G401 (cell line): Measurements from ENCODE around the gene GRK3. TPM values are rescaled to one million over a fixed set of nuclear protein-coding genes. Genes with fewer than 3 reads are reported as not detected.

Source experiments
- DNase-seq: peaks from one replicate; pipeline ENCODE4 v3.0.0-alpha.2; 2015; ENCODE audit warnings: low spot score
- in situ Hi-C: cut with HindIII; loops from 2 replicates; pipeline ENCODE4 v1.10.0; 2016; ENCODE audit warnings: low sequenced_read_pairs, mixed read lengths
- total RNA-seq: library from RNA; depleted of rRNA; stranded (reverse); fragments of >200 nt; shearing (Covaris generic); gene quantifications from 2 replicates; pipeline ENCODE4 v1.2.3, GENCODE V29; 2014; rRNA removed

The GRK3 gene
- total RNA-seq, 1 experiment from 2014 or later = 16.3 TPM

- no peak for DNase-seq
Measured at GRCh38 chr22:25762147-25762546, 197.7 kb downstream of the GRK3 start.

GRCh38 chr22:25763239-25763777 is 198.8 kb downstream of the GRK3 start:
- no peak for DNase-seq
- in situ Hi-C loops = no loop called here

More at GRCh38 chr22:25762147-25762546, 197.7 kb downstream of the GRK3 start:
- in situ Hi-C loops = no loop called here

GRCh38 chr22:25764270-25765015 is 200.0 kb downstream of the GRK3 start:
- no peak for DNase-seq
- in situ Hi-C loops = no loop called here

GRCh38 chr22:25765016-25765367 is 200.5 kb downstream of the GRK3 start:
- DNase-seq = peak; percentile 87
- in situ Hi-C loops = no loop called here

- in situ Hi-C loops = no loop called here
- DNase-seq = no peak
Measured at GRCh38 chr22:25765801-25766200, 201.3 kb downstream of the GRK3 start.

- in situ Hi-C loops = no loop called here
Measured at GRCh38 chr22:25766418-25766817, 201.9 kb downstream of the GRK3 start.

GRCh38 chr22:25770333-25770732 is 205.9 kb downstream of the GRK3 start:
- in situ Hi-C loops = loop anchor here (10.0 kb wide), 1 partner anchor 554 kb away; no protein-coding TSS in a partner anchor
- DNase-seq = no peak

More at GRCh38 chr22:25766418-25766817, 201.9 kb downstream of the GRK3 start:
- DNase-seq = no peak

GRCh38 chr22:25772288-25772687 is 207.8 kb downstream of the GRK3 start:
- no peak for DNase-seq
- in situ Hi-C loops = loop anchor here (10.0 kb wide), 1 partner anchor 553 kb away; no protein-coding TSS in a partner anchor

GRCh38 chr22:25774575-25775026 is 210.1 kb downstream of the GRK3 start:
- in situ Hi-C loops = loop anchor here (10.0 kb wide), 1 partner anchor 550 kb away; no protein-coding TSS in a partner anchor
- DNase-seq = no peak

- DNase-seq = peak; percentile 58
- in situ Hi-C loops = loop anchor here (10.0 kb wide), 1 partner anchor 549 kb away; no protein-coding TSS in a partner anchor
Measured at GRCh38 chr22:25775531-25775930, 211.1 kb downstream of the GRK3 start.

- in situ Hi-C loops = loop anchor here (10.0 kb wide), 1 partner anchor 547 kb away; no protein-coding TSS in a partner anchor
Measured at GRCh38 chr22:25777411-25777810, 212.9 kb downstream of the GRK3 start.

GRCh38 chr22:25777870-25778269 is 213.4 kb downstream of the GRK3 start:
- in situ Hi-C loops = loop anchor here (10.0 kb wide), 1 partner anchor 547 kb away; no protein-coding TSS in a partner anchor
- peak; percentile 73 for DNase-seq

More at GRCh38 chr22:25777411-25777810, 212.9 kb downstream of the GRK3 start:
- DNase-seq = no peak

Other genes with a start within 250 kb of the GRK3 start
- gene MYO18B, start 177.5 kb downstream of the GRK3 start, total RNA-seq = not detected in 2 replicates